B cell (primary cell): ENCODE measurements around the gene C19orf12. TPM values are rescaled to one million over a fixed set of nuclear protein-coding genes. Genes with fewer than 3 reads are reported as not detected.

ENCODE experiments used
- ATAC-seq: fragments of 200-7000 bp; cut with Tn5 transposase; one replicate; pipeline ENCODE4 v1.10.0; 2021; ENCODE audit warnings: low read depth, mild to moderate bottlenecking, moderate number of reproducible peaks, moderate library complexity
- CTCF ChIA-PET: fragments of 350-600 bp; sonication (Branson Sonifier 250); formaldehyde crosslinking; loops from one replicate; lab custom pipeline; 2021; ENCODE audit warnings: antibody characterized with exemption, inconsistent platforms; lab: Charles Lee
- POLR2A ChIA-PET: fragments of 350-600 bp; sonication (Branson Sonifier 250); formaldehyde crosslinking; loops from one replicate; lab custom pipeline; 2021; ENCODE audit warnings: antibody characterized with exemption; lab: Charles Lee
- DNase-seq: peaks from one replicate; pipeline ENCODE4 v3.0.0; 2013
- H2AFZ ChIP-seq: 2 replicates; pipeline ENCODE4 v1.6.1; 2012; ENCODE audit warnings: mild to moderate bottlenecking, low read depth, low read length; ENCODE audit not compliant: insufficient read depth, poor library complexity, severe bottlenecking
- H3K27ac ChIP-seq, 2 donors: 1 replicate in 1 of 2; 2 replicates in 1 of 2; pipeline ENCODE4 v1.5.1; 2012 to 2013; ENCODE audit warnings: low read length in 2 of 2, mild to moderate bottlenecking in 2 of 2, moderate library complexity in 1 of 2
- H3K27me3 ChIP-seq, 4 experiments: fragments of 200-600 bp in 1 of 4; sonication (generic) in 1 of 4; replicated peaks in 1 of 4; 1 replicate in 2 of 4; 2 replicates in 2 of 4; pipeline versions ENCODE4 v1.6.1 to v1.7.0; 2013 to 2016; ENCODE audit warnings: low read length in 3 of 4, mild to moderate bottlenecking in 2 of 4, mixed read lengths in 1 of 4, moderate library complexity in 1 of 4; ENCODE audit not compliant: insufficient read depth in 4 of 4, control insufficient read depth in 3 of 4; ENCODE audit errors: control extremely low read depth in 1 of 4
- H3K36me3 ChIP-seq, 2 experiments: replicated peaks in 1 of 2; 1 replicate in 1 of 2; 2 replicates in 1 of 2; pipeline versions ENCODE4 v1.6.1 to v1.7.1; 2013; ENCODE audit warnings: low read length in 1 of 2; ENCODE audit not compliant: insufficient read depth in 2 of 2, control insufficient read depth in 1 of 2; ENCODE audit errors: control extremely low read depth in 1 of 2, extremely low read depth in 1 of 2
- H3K4me1 ChIP-seq, 2 donors: fragments of 200-600 bp in 1 of 2; sonication (generic) in 1 of 2; 1 replicate in 1 of 2; 2 replicates in 1 of 2; pipeline versions ENCODE4 v1.5.1 to v1.6.1; 2013 to 2017; ENCODE audit warnings: low read length in 2 of 2; ENCODE audit not compliant: control insufficient read depth in 2 of 2, insufficient read depth in 2 of 2
- H3K4me2 ChIP-seq: replicated peaks from 2 replicates; pipeline ENCODE3; 2012; ENCODE audit warnings: mild to moderate bottlenecking, low read depth, low read length; ENCODE audit not compliant: poor library complexity, severe bottlenecking
- H3K4me3 ChIP-seq, 5 experiments: fragments of 200-600 bp in 1 of 5; sonication (generic) in 1 of 5; 1 replicate in 3 of 5; 2 replicates in 2 of 5; pipeline versions ENCODE4 v1.5.1 to v1.7.0; 2011 to 2016; ENCODE audit warnings: low read length in 4 of 5, mild to moderate bottlenecking in 4 of 5, low read depth in 2 of 5, control low read depth in 1 of 5, moderate library complexity in 1 of 5; ENCODE audit not compliant: insufficient read depth in 1 of 5; ENCODE audit errors: control extremely low read depth in 1 of 5, extremely low read depth in 1 of 5
- H3K79me2 ChIP-seq: fragments of 200-600 bp; sonication (generic); one replicate; pipeline ENCODE4 v1.6.0; 2016; ENCODE audit warnings: low read length; ENCODE audit not compliant: control insufficient read depth, insufficient read depth
- H3K9ac ChIP-seq: fragments of 200-600 bp; sonication (generic); 2 replicates; pipeline ENCODE4 v1.6.1; 2017; ENCODE audit warnings: mild to moderate bottlenecking, low read length, moderate library complexity
- H3K9me3 ChIP-seq, 3 donors: one replicate each; pipeline versions ENCODE4 v1.6.1 to v1.7.1; 2013; ENCODE audit warnings: low read length in 2 of 3; ENCODE audit not compliant: control insufficient read depth in 2 of 3, insufficient read depth in 1 of 3; ENCODE audit errors: control extremely low read depth in 1 of 3
- H4K20me1 ChIP-seq: 2 replicates; pipeline ENCODE4 v1.6.0; 2012; ENCODE audit warnings: mild to moderate bottlenecking, low read length; ENCODE audit not compliant: insufficient read depth, control insufficient read depth, poor library complexity, severe bottlenecking
- H3K27ac Mint-ChIP-seq: one replicate; pipeline ENCODE4 v1.8.0; 2021; ENCODE audit warnings: mixed read lengths
- H3K27me3 Mint-ChIP-seq: one replicate; pipeline ENCODE4 v1.8.0; 2021; ENCODE audit warnings: mixed read lengths
- H3K4me1 Mint-ChIP-seq: one replicate; pipeline ENCODE4 v1.8.0; 2021; ENCODE audit warnings: mixed read lengths
- H3K4me3 Mint-ChIP-seq: one replicate; pipeline ENCODE4 v1.8.0; 2021; ENCODE audit warnings: mixed read lengths
- H3K9me3 Mint-ChIP-seq: one replicate; pipeline ENCODE4 v1.8.0; 2022; ENCODE audit warnings: mixed read lengths; ENCODE audit not compliant: insufficient read depth
- EZH2 ChIP-seq: IDR thresholded peaks from 2 replicates; pipeline ENCODE4 v1.6.1; 2012; ENCODE audit warnings: borderline replicate concordance, low read depth, mild to moderate bottlenecking, moderate library complexity, low read length; ENCODE audit not compliant: insufficient read depth, poor library complexity, severe bottlenecking
- WGBS: methylation state at CpG from one replicate; pipeline ENCODE4 v1.1.5; 2013; ENCODE audit warnings: missing lambda C conversion rate; ENCODE audit not compliant: insufficient coverage; 5-methylcytosine and 5-hydroxymethylcytosine counted together
- intact Hi-C: fragments of 100-400 bp; cut with micrococcal nuclease; formaldehyde crosslinking; loops from one replicate; pipeline ENCODE4 v1.10.0; 2022
- polyA plus RNA-seq: library from polyadenylated mRNA; depleted of rRNA; stranded (reverse); fragments of >200 nt; gene quantifications from 2 replicates; pipeline ENCODE4 v1.2.3, GENCODE V29; 2012
- total RNA-seq, 2 donors: library from RNA; stranded (reverse); fragments of 120-200 nt in 1 of 2; gene quantifications; 1 replicate in 1 of 2; 2 replicates in 1 of 2; pipeline versions ENCODE4 v1.2.3 to v1.2.4, GENCODE V29; 2013 to 2022
- TF ChIP-seq, protein P1 (sequence below): fragments of 200-600 bp; IDR thresholded peaks from one replicate; pipeline ENCODE4 v1.8.0; 2022; ENCODE audit warnings: antibody characterized with exemption, mild to moderate bottlenecking

C19orf12 gene
- total and polyA plus RNA-seq, 2 donors (not counting 1 experiment from before 2014, with no cell fraction given): 12.6 to 29.4 TPM

DNA sequence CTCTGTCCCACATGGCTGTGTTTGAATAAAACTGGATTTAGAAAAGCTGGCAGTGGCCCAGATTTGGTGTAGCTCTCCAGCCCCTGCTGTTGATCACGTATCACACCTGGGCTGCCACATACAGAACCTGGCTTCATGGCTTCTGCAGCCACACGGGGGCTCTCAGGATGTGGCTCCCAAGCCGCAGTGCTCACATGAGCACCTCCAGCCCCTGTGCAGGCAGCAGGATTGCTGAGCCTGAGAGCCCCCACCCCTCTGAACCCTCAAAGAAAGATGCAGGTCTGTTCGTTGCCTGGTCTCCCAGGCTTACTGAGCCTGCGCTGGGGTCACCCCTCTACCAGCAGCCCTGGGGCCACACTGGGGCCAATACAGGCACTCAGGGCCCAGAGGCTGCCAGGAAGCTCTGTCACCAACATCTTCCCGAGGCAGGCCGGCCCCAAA is 47.1 kb downstream of the C19orf12 start:
- ChIA-PET CTCF (interaction anchor here (1.1 to 10.1 kb wide), 4 partner anchors 24 to 59 kb away, joined by 3 to 116 read pairs (median 16); partner anchors contain the start of gene POP4), POLR2A (interaction anchor here (0.7 kb wide), 1 partner anchor 54 kb away, joined by 3 read pairs; no protein-coding TSS in a partner anchor)
- peaks cover 58% of the 10 kb centered on the region for H3K79me2 ChIP-seq
- DNase-seq (peak; percentile 40), ATAC-seq (no peak)
- no peak overlapping the region for H3K4me3 ChIP-seq
- peak overlapping the region; percentile 56 for H3K27ac Mint-ChIP-seq
- intact Hi-C loops: loop anchor here (10.0 kb wide), 1 partner anchor 147 kb away; the partner anchor contains the start of gene CCNE1
- H3K27me3 Mint-ChIP-seq: no peaks in the 10 kb centered on the region
- no peaks in the 10 kb centered on the region for H4K20me1 ChIP-seq
- no peak overlapping the region for H2AFZ ChIP-seq
- H3K4me2 ChIP-seq: peak overlapping the region; percentile 100
- H3K36me3 ChIP-seq: no peaks in the 10 kb centered on the region
- TF ChIP-seq, protein P1, sequence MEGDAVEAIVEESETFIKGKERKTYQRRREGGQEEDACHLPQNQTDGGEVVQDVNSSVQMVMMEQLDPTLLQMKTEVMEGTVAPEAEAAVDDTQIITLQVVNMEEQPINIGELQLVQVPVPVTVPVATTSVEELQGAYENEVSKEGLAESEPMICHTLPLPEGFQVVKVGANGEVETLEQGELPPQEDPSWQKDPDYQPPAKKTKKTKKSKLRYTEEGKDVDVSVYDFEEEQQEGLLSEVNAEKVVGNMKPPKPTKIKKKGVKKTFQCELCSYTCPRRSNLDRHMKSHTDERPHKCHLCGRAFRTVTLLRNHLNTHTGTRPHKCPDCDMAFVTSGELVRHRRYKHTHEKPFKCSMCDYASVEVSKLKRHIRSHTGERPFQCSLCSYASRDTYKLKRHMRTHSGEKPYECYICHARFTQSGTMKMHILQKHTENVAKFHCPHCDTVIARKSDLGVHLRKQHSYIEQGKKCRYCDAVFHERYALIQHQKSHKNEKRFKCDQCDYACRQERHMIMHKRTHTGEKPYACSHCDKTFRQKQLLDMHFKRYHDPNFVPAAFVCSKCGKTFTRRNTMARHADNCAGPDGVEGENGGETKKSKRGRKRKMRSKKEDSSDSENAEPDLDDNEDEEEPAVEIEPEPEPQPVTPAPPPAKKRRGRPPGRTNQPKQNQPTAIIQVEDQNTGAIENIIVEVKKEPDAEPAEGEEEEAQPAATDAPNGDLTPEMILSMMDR: no peak
- no peak for TF ChIP-seq EZH2
- H3K9ac ChIP-seq: no peak overlapping the region
- WGBS: 40% methylated on average over 5 of the region's 7 CpGs
- no peaks in the 10 kb centered on the region for H3K9me3 Mint-ChIP-seq
- H3K27ac ChIP-seq: peak overlapping the region in 1 of 2 donors; percentile 46
- peak overlapping the region; percentile 34 for H3K4me3 Mint-ChIP-seq
- H3K4me1 ChIP-seq: peaks cover 54 to 65% of the 10 kb centered on the region in 2 donors
- H3K9me3 ChIP-seq: peaks cover 0 to 5% (median 0%) of the 10 kb centered on the region in 3 donors
- peaks cover 53% of the 10 kb centered on the region for H3K4me1 Mint-ChIP-seq
- no peaks in the 10 kb centered on the region for H3K27me3 ChIP-seq

DNA sequence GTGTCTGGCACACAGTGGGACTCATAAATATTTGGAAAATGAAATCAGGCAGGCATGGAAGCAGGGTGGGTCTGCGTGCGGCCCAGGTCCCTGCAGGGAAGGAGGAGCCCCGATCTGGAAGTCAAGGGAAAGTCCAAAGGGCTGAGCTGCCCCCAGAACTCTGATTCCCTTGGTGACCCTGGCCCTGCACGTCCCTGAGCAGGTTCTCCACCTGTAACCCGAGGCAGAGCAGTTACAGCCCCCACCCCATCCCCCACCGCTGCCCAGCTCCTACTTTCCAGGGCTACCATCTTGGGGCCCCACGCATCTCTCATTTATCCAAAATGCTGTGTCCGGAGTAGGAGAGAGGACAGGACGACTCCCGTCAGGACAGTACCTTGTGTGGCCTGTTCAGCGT is 47.7 kb downstream of the C19orf12 start:
- ATAC-seq: no peak
- Histone ChIP-seq H3K9ac (no peak overlapping the region), H3K27ac (peak overlapping the region in 1 of 2 donors; percentile 46), H3K27me3 (no peaks in the 10 kb centered on the region), H3K36me3 (no peaks in the 10 kb centered on the region), H3K9me3 (peaks cover 0 to 5% (median 0%) of the 10 kb centered on the region in 3 donors), H3K4me3 (no peak overlapping the region), H3K79me2 (peaks cover 58% of the 10 kb centered on the region), H2AFZ (peak overlapping the region; percentile 39), H4K20me1 (no peaks in the 10 kb centered on the region), H3K4me1 (peaks cover 49 to 60% of the 10 kb centered on the region in 2 donors), H3K4me2 (peak overlapping the region; percentile 100)
- DNase-seq: no peak
- peak overlapping the region; percentile 56 for H3K27ac Mint-ChIP-seq
- TF ChIP-seq, protein P1: no peak
- TF ChIP-seq EZH2: no peak
- no peaks in the 10 kb centered on the region for H3K27me3 Mint-ChIP-seq
- POLR2A ChIA-PET: interaction anchor here (0.7 to 1.5 kb wide), 2 partner anchors 54 to 61 kb away, joined by 3 to 12 read pairs; partner anchors contain the start of gene POP4
- CTCF ChIA-PET: interaction anchor here (1.1 to 10.1 kb wide), 4 partner anchors 24 to 58 kb away, joined by 3 to 116 read pairs (median 16); partner anchors contain the start of gene POP4
- H3K4me3 Mint-ChIP-seq: peak overlapping the region; percentile 75
- H3K9me3 Mint-ChIP-seq: no peaks in the 10 kb centered on the region
- WGBS: 89% methylated on average over 10 of the region's 11 CpGs
- intact Hi-C loops: loop anchor here (10.0 kb wide), 1 partner anchor 147 kb away; the partner anchor contains the start of gene CCNE1
- H3K4me1 Mint-ChIP-seq: peaks cover 48% of the 10 kb centered on the region
